ENCODE measurements around the gene SP100. TPM values are rescaled to one million over a fixed set of nuclear protein-coding genes. Genes with fewer than 3 reads are reported as not detected.
"Not testable (repeated sequence)": the region's sequence is repeated elsewhere in the genome, so short reads cannot be mapped to it uniquely, and the experiment has no call there.

The SP100 gene
- 100 to 1,000 TPM in 3 of 4 donors, 10 to 100 TPM in 1; 65.9 to 197 (median 123) TPM for total RNA-seq

DNA sequence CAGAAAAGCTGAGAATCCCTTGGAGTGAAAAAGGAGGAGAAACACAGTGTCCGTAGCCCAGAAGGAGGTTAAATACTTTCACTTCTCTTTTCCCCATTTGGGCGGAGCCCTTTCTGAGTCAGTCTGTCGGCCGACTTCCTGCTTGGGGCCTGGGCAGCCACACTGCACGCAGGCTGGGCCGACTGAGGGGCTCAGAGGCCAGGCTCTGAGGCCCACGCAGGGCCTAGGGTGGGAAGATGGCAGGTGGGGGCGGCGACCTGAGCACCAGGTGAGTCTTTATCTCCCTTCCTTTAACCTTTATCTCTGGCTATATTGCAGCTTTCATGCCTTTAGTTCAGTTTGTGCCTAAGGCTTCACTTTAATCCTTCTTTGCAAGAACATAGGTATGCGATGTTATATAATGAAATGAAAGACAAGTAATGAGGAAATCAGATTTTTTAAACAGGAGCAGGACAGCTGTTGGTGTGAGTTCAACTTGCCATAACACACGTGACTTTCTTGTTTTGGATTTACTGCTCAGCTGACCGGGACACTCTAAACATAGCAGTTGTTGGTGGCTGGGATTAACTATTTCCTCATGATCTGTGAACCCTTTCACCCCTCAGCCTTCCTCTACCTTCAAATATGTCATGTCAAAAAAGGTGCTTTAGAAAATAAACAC is at the start of gene SP100:
TSS of gene SP100 (plus strand) at position 141 of the 661 bp plus-strand sequence. CDS start at position 237, 96 bp downstream.
- intact Hi-C loops (cut with DNase I; ENCODE audit: low total_unique reads): no loop called here
- peak; percentile 50 to 71 for TF ChIP-seq POLR2A (IDR thresholded peaks at IDR 0.05)
- no peak for TF ChIP-seq CTCF (IDR thresholded peaks at IDR 0.05)
- no peaks in the 10 kb centered on the region for H3K4me1 ChIP-seq

GRCh38 chr2:230382108-230382507 is 33.9 kb upstream of the SP100 start:
- TF ChIP-seq CTCF (IDR thresholded peaks at IDR 0.05) (no peak), POLR2A (IDR thresholded peaks at IDR 0.05) (no peak)
- no peaks in the 10 kb centered on the region for H3K27me3 ChIP-seq
- H3K9me3 ChIP-seq: no peaks in the 10 kb centered on the region
- no peaks in the 10 kb centered on the region for H3K4me1 ChIP-seq
- H3K4me3 ChIP-seq: no peak overlapping the region
- no peak overlapping the region for H3K27ac ChIP-seq
- intact Hi-C loops (cut with DNase I; ENCODE audit: low total_unique reads): no loop called here
- no peaks in the 10 kb centered on the region for H3K36me3 ChIP-seq
- DNase-seq: no peak

More for the DNA sequence above, at the start of gene SP100:
- H3K9me3 ChIP-seq: no peaks in the 10 kb centered on the region
- peak within 1 kb of the TSS; percentile 91 to 97 for H3K27ac ChIP-seq
- peak; percentile 73 to 79 for DNase-seq
- no peaks in the 10 kb centered on the region for H3K27me3 ChIP-seq
- H3K4me3 ChIP-seq: peak within 1 kb of the TSS; percentile 45 to 57
- no peaks in the 10 kb centered on the region for H3K36me3 ChIP-seq

DNA sequence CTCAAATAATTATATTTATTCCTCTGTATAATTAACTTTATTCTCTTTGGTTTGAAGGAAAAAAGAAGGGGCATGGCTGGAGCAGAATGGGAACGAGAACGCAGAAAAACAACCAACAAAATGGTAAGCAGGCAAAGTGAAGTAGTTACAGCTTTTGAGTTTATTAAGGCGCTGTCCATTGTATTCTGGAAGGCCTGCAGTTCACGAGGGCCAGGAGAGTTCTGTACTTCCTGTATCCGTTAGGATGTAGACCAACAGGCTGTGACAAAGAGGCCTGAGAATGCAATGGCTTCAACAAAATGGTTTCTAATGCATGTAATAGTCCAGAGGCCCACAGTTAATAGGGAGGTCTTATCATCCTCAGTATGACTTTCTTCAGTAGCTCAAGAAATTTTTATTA is 32.5 kb upstream of the SP100 start:
- no peak for DNase-seq
- intact Hi-C loops (cut with DNase I; ENCODE audit: low total_unique reads): no loop called here
- Histone ChIP-seq H3K9me3 (no peaks in the 10 kb centered on the region), H3K4me3 (no peak overlapping the region), H3K27ac (no peak overlapping the region), H3K27me3 (no peaks in the 10 kb centered on the region), H3K4me1 (no peaks in the 10 kb centered on the region), H3K36me3 (no peaks in the 10 kb centered on the region)
- TF ChIP-seq POLR2A (IDR thresholded peaks at IDR 0.05): no peak

- intact Hi-C loops (cut with DNase I; ENCODE audit: low total_unique reads): no loop called here
- Histone ChIP-seq H3K36me3 (no peaks in the 10 kb centered on the region), H3K27me3 (no peaks in the 10 kb centered on the region), H3K27ac (no peak overlapping the region), H3K9me3 (no peaks in the 10 kb centered on the region), H3K4me1 (no peaks in the 10 kb centered on the region), H3K4me3 (no peak overlapping the region)
- no peak for TF ChIP-seq CTCF (IDR thresholded peaks at IDR 0.05)
- no peak for TF ChIP-seq POLR2A (IDR thresholded peaks at IDR 0.05)
- no peak for DNase-seq
Measured at GRCh38 chr2:230384986-230385385, 31.0 kb upstream of the SP100 start.

DNA sequence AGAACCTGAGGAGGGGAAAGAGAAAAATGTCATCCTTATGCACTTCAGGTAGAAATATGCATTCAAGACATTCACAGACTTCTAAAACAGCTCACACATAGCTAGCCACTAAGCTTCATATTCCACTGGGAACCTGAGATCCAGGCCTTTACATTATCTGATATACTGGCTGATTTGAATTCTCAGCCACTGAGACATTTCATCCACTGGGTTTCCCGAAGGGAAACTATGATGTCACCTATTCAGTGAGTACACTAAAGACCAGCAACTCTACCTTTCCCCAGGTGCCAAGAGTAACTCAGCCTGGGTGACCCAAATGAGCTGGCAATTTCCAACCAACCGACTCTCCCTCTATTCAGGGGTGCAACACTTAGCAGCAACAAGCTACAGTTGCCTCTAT is 21.7 kb upstream of the SP100 start:
- no peak overlapping the region for H3K27ac ChIP-seq
- H3K27me3 ChIP-seq: no peaks in the 10 kb centered on the region
- DNase-seq: no peak
- H3K4me1 ChIP-seq: no peaks in the 10 kb centered on the region
- no peaks in the 10 kb centered on the region for H3K36me3 ChIP-seq
- TF ChIP-seq POLR2A (IDR thresholded peaks at IDR 0.05) (no peak), CTCF (IDR thresholded peaks at IDR 0.05) (no peak)
- H3K4me3 ChIP-seq: no peak overlapping the region
- intact Hi-C loops (cut with DNase I; ENCODE audit: low total_unique reads): no loop called here
- no peaks in the 10 kb centered on the region for H3K9me3 ChIP-seq

DNA sequence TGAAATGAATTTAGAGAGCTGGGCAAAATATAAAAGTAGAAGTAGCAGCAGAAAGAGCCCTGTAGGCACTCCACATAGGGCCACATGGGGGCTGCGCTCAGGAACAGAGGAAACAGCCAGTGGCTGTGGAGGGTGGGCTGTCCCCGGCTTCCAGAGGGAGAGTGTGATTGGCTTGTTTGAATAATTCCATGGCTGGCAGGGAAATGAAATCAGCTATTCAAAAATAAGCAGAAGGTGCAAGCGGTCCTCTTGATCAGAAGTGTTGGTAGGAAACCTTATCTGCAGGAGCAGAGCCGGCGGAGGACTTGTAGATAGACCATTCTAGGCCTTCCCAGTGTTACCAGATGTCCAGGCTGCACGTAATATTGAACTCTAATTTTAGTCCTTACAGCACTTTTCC is 17.3 kb upstream of the SP100 start:
- DNase-seq; H3K27me3 ChIP-seq; H3K4me3 ChIP-seq; H3K27ac ChIP-seq; H3K4me1 ChIP-seq; H3K36me3 ChIP-seq; intact Hi-C loops (cut with DNase I; ENCODE audit: low total_unique reads); H3K9me3 ChIP-seq: not testable (repeated sequence)

All from uterus (tissue), 4 donors.